GM21717 (cell line): ENCODE measurements around the gene ATP13A3.
"Not testable (repeated sequence)": the region's sequence is repeated elsewhere in the genome, so short reads cannot be mapped to it uniquely, and the experiment has no call there.

Experiments used
- ATAC-seq: cut with Tn5 transposase; IDR thresholded peaks from one replicate; pipeline ENCODE4 v1.9.1; 2021; ENCODE audit warnings: mild to moderate bottlenecking, moderate library complexity; ENCODE audit not compliant: unreplicated experiment

The ATP13A3 gene

GRCh38 chr3:194500198-194500597, 13.4 kb upstream of the ATP13A3 start:
- ATAC-seq: no peak

- ATAC-seq: not testable (repeated sequence)
Measured at GRCh38 chr3:194499516-194499915, 12.7 kb upstream of the ATP13A3 start.

GRCh38 chr3:194497799-194498575, 11.2 kb upstream of the ATP13A3 start:
- no peak for ATAC-seq

GRCh38 chr3:194496217-194496919, 9.6 kb upstream of the ATP13A3 start:
- no peak for ATAC-seq

- ATAC-seq: no peak
Measured at GRCh38 chr3:194494951-194495374, 8.2 kb upstream of the ATP13A3 start.

- not testable (repeated sequence) for ATAC-seq
Measured at GRCh38 chr3:194493995-194494927, 7.5 kb upstream of the ATP13A3 start.

GRCh38 chr3:194492001-194492400, 5.2 kb upstream of the ATP13A3 start:
- no peak for ATAC-seq

GRCh38 chr3:194489736-194490612, 3.2 kb upstream of the ATP13A3 start:
- ATAC-seq: peak; percentile 54

- no peak for ATAC-seq
Measured at GRCh38 chr3:194488055-194488742, 1.4 kb upstream of the ATP13A3 start.

- ATAC-seq: peak; percentile 21
Measured at GRCh38 chr3:194487289-194488054, 670 bp upstream of the ATP13A3 start.

GRCh38 chr3:194485881-194486539, 792 bp downstream of the ATP13A3 start:
- peak; percentile 16 for ATAC-seq

- no peak for ATAC-seq
Measured at GRCh38 chr3:194485468-194485880, 1.3 kb downstream of the ATP13A3 start.

- no peak for ATAC-seq
Measured at GRCh38 chr3:194484614-194485013, 2.2 kb downstream of the ATP13A3 start.

- no peak for ATAC-seq
Measured at GRCh38 chr3:194483850-194484249, 3.0 kb downstream of the ATP13A3 start.

GRCh38 chr3:194482830-194483229, 4.0 kb downstream of the ATP13A3 start:
- ATAC-seq: not testable (repeated sequence)

GRCh38 chr3:194482196-194482593, 4.6 kb downstream of the ATP13A3 start:
- ATAC-seq: no peak

- no peak for ATAC-seq
Measured at GRCh38 chr3:194481525-194482195, 5.1 kb downstream of the ATP13A3 start.

- ATAC-seq: no peak
Measured at GRCh38 chr3:194481103-194481502, 5.7 kb downstream of the ATP13A3 start.
